ENCODE results near the gene CTIF.

The CTIF gene

GRCh38 chr18:48720655-48721025, 181.8 kb downstream of the CTIF start:
- Histone ChIP-seq H3K9me3 (ENCODE audit: control insufficient read depth, low read length) (no peaks in the 10 kb centered on the region), H3K4me3 (ENCODE audit: insufficient read depth, low read depth, low read length, poor library complexity, severe bottlenecking) (no peak overlapping the region), H3K4me1 (ENCODE audit: control insufficient read depth, insufficient read depth, low read length, poor library complexity, severe bottlenecking) (no peaks in the 10 kb centered on the region), H3K27me3 (replicated peaks; ENCODE audit: control insufficient read depth, insufficient read depth, low read length, poor library complexity, severe bottlenecking) (no peaks in the 10 kb centered on the region), H3K36me3 (ENCODE audit: control insufficient read depth, insufficient read depth, low read length) (no peaks in the 10 kb centered on the region), H3K27ac (ENCODE audit: insufficient read depth, low read length, poor library complexity, severe bottlenecking) (no peak overlapping the region)
- no peak for DNase-seq

GRCh38 chr18:48721312-48721711, 182.5 kb downstream of the CTIF start:
- no peak for DNase-seq

GRCh38 chr18:48723016-48723415, 184.2 kb downstream of the CTIF start:
- Histone ChIP-seq H3K9me3 (ENCODE audit: control insufficient read depth, low read length) (no peaks in the 10 kb centered on the region), H3K27me3 (replicated peaks; ENCODE audit: control insufficient read depth, insufficient read depth, low read length, poor library complexity, severe bottlenecking) (no peaks in the 10 kb centered on the region), H3K4me3 (ENCODE audit: insufficient read depth, low read depth, low read length, poor library complexity, severe bottlenecking) (no peak overlapping the region), H3K36me3 (ENCODE audit: control insufficient read depth, insufficient read depth, low read length) (no peaks in the 10 kb centered on the region), H3K4me1 (ENCODE audit: control insufficient read depth, insufficient read depth, low read length, poor library complexity, severe bottlenecking) (no peaks in the 10 kb centered on the region), H3K27ac (ENCODE audit: insufficient read depth, low read length, poor library complexity, severe bottlenecking) (no peak overlapping the region)
- no peak for DNase-seq

More at GRCh38 chr18:48721312-48721711, 182.5 kb downstream of the CTIF start:
- H3K9me3 ChIP-seq (ENCODE audit: control insufficient read depth, low read length) = no peaks in the 10 kb centered on the region
- H3K36me3 ChIP-seq (ENCODE audit: control insufficient read depth, insufficient read depth, low read length) = no peaks in the 10 kb centered on the region
- H3K27ac ChIP-seq (ENCODE audit: insufficient read depth, low read length, poor library complexity, severe bottlenecking) = no peak overlapping the region
- H3K4me1 ChIP-seq (ENCODE audit: control insufficient read depth, insufficient read depth, low read length, poor library complexity, severe bottlenecking) = no peaks in the 10 kb centered on the region
- H3K4me3 ChIP-seq (ENCODE audit: insufficient read depth, low read depth, low read length, poor library complexity, severe bottlenecking) = no peak overlapping the region
- H3K27me3 ChIP-seq (replicated peaks; ENCODE audit: control insufficient read depth, insufficient read depth, low read length, poor library complexity, severe bottlenecking) = no peaks in the 10 kb centered on the region

GRCh38 chr18:48723837-48724236, 185.0 kb downstream of the CTIF start:
- Histone ChIP-seq H3K4me1 (ENCODE audit: control insufficient read depth, insufficient read depth, low read length, poor library complexity, severe bottlenecking) (no peaks in the 10 kb centered on the region), H3K27me3 (replicated peaks; ENCODE audit: control insufficient read depth, insufficient read depth, low read length, poor library complexity, severe bottlenecking) (no peaks in the 10 kb centered on the region), H3K9me3 (ENCODE audit: control insufficient read depth, low read length) (no peaks in the 10 kb centered on the region), H3K36me3 (ENCODE audit: control insufficient read depth, insufficient read depth, low read length) (no peaks in the 10 kb centered on the region), H3K4me3 (ENCODE audit: insufficient read depth, low read depth, low read length, poor library complexity, severe bottlenecking) (no peak overlapping the region), H3K27ac (ENCODE audit: insufficient read depth, low read length, poor library complexity, severe bottlenecking) (no peak overlapping the region)
- DNase-seq = no peak

- no peak overlapping the region for H3K27ac ChIP-seq (ENCODE audit: insufficient read depth, low read length, poor library complexity, severe bottlenecking)
- no peaks in the 10 kb centered on the region for H3K36me3 ChIP-seq (ENCODE audit: control insufficient read depth, insufficient read depth, low read length)
- DNase-seq = no peak
- H3K4me3 ChIP-seq (ENCODE audit: insufficient read depth, low read depth, low read length, poor library complexity, severe bottlenecking) = no peak overlapping the region
- H3K9me3 ChIP-seq (ENCODE audit: control insufficient read depth, low read length) = no peaks in the 10 kb centered on the region
- H3K27me3 ChIP-seq (replicated peaks; ENCODE audit: control insufficient read depth, insufficient read depth, low read length, poor library complexity, severe bottlenecking) = no peaks in the 10 kb centered on the region
- H3K4me1 ChIP-seq (ENCODE audit: control insufficient read depth, insufficient read depth, low read length, poor library complexity, severe bottlenecking) = no peaks in the 10 kb centered on the region
Measured at GRCh38 chr18:48724442-48724841, 185.6 kb downstream of the CTIF start.

- H3K27ac ChIP-seq (ENCODE audit: insufficient read depth, low read length, poor library complexity, severe bottlenecking) = no peak overlapping the region
- DNase-seq = no peak
- no peaks in the 10 kb centered on the region for H3K4me1 ChIP-seq (ENCODE audit: control insufficient read depth, insufficient read depth, low read length, poor library complexity, severe bottlenecking)
- no peaks in the 10 kb centered on the region for H3K9me3 ChIP-seq (ENCODE audit: control insufficient read depth, low read length)
- no peak overlapping the region for H3K4me3 ChIP-seq (ENCODE audit: insufficient read depth, low read depth, low read length, poor library complexity, severe bottlenecking)
- no peaks in the 10 kb centered on the region for H3K36me3 ChIP-seq (ENCODE audit: control insufficient read depth, insufficient read depth, low read length)
- no peaks in the 10 kb centered on the region for H3K27me3 ChIP-seq (replicated peaks; ENCODE audit: control insufficient read depth, insufficient read depth, low read length, poor library complexity, severe bottlenecking)
Measured at GRCh38 chr18:48724939-48725338, 186.1 kb downstream of the CTIF start.

GRCh38 chr18:48725562-48725961, 186.7 kb downstream of the CTIF start:
- H3K9me3 ChIP-seq (ENCODE audit: control insufficient read depth, low read length) = no peaks in the 10 kb centered on the region
- DNase-seq = no peak
- no peaks in the 10 kb centered on the region for H3K36me3 ChIP-seq (ENCODE audit: control insufficient read depth, insufficient read depth, low read length)
- no peaks in the 10 kb centered on the region for H3K27me3 ChIP-seq (replicated peaks; ENCODE audit: control insufficient read depth, insufficient read depth, low read length, poor library complexity, severe bottlenecking)
- H3K4me1 ChIP-seq (ENCODE audit: control insufficient read depth, insufficient read depth, low read length, poor library complexity, severe bottlenecking) = no peaks in the 10 kb centered on the region
- H3K27ac ChIP-seq (ENCODE audit: insufficient read depth, low read length, poor library complexity, severe bottlenecking) = no peak overlapping the region
- H3K4me3 ChIP-seq (ENCODE audit: insufficient read depth, low read depth, low read length, poor library complexity, severe bottlenecking) = no peak overlapping the region

- Histone ChIP-seq H3K36me3 (ENCODE audit: control insufficient read depth, insufficient read depth, low read length) (no peaks in the 10 kb centered on the region), H3K27ac (ENCODE audit: insufficient read depth, low read length, poor library complexity, severe bottlenecking) (no peak overlapping the region), H3K27me3 (replicated peaks; ENCODE audit: control insufficient read depth, insufficient read depth, low read length, poor library complexity, severe bottlenecking) (no peaks in the 10 kb centered on the region), H3K9me3 (ENCODE audit: control insufficient read depth, low read length) (no peaks in the 10 kb centered on the region), H3K4me1 (ENCODE audit: control insufficient read depth, insufficient read depth, low read length, poor library complexity, severe bottlenecking) (no peaks in the 10 kb centered on the region), H3K4me3 (ENCODE audit: insufficient read depth, low read depth, low read length, poor library complexity, severe bottlenecking) (no peak overlapping the region)
- no peak for DNase-seq
Measured at GRCh38 chr18:48727681-48728080, 188.8 kb downstream of the CTIF start.

GRCh38 chr18:48728204-48728833, 189.5 kb downstream of the CTIF start:
- H3K27me3 ChIP-seq (replicated peaks; ENCODE audit: control insufficient read depth, insufficient read depth, low read length, poor library complexity, severe bottlenecking) = no peaks in the 10 kb centered on the region
- no peaks in the 10 kb centered on the region for H3K4me1 ChIP-seq (ENCODE audit: control insufficient read depth, insufficient read depth, low read length, poor library complexity, severe bottlenecking)
- no peak for DNase-seq
- no peak overlapping the region for H3K4me3 ChIP-seq (ENCODE audit: insufficient read depth, low read depth, low read length, poor library complexity, severe bottlenecking)
- no peaks in the 10 kb centered on the region for H3K36me3 ChIP-seq (ENCODE audit: control insufficient read depth, insufficient read depth, low read length)
- H3K9me3 ChIP-seq (ENCODE audit: control insufficient read depth, low read length) = no peaks in the 10 kb centered on the region
- H3K27ac ChIP-seq (ENCODE audit: insufficient read depth, low read length, poor library complexity, severe bottlenecking) = no peak overlapping the region

GRCh38 chr18:48729404-48729803, 190.6 kb downstream of the CTIF start:
- Histone ChIP-seq H3K27me3 (replicated peaks; ENCODE audit: control insufficient read depth, insufficient read depth, low read length, poor library complexity, severe bottlenecking) (no peaks in the 10 kb centered on the region), H3K36me3 (ENCODE audit: control insufficient read depth, insufficient read depth, low read length) (no peaks in the 10 kb centered on the region), H3K4me1 (ENCODE audit: control insufficient read depth, insufficient read depth, low read length, poor library complexity, severe bottlenecking) (no peaks in the 10 kb centered on the region), H3K4me3 (ENCODE audit: insufficient read depth, low read depth, low read length, poor library complexity, severe bottlenecking) (no peak overlapping the region), H3K9me3 (ENCODE audit: control insufficient read depth, low read length) (no peaks in the 10 kb centered on the region), H3K27ac (ENCODE audit: insufficient read depth, low read length, poor library complexity, severe bottlenecking) (no peak overlapping the region)
- DNase-seq = no peak

All from effector memory CD4-positive, alpha-beta T cell (primary cell).